OCI-LY3 (cell line): ENCODE data around the gene ATP6V0C.
A peak's percentile ranks its signal among the peaks of the same experiment; 100 is the strongest.

Experiments used
- H2AFZ ChIP-seq: fragments of 200-600, 300-600 bp; shearing (Covaris generic); 2 replicates; pipeline ENCODE4 v1.6.0; 2014; ENCODE audit warnings: antibody characterized with exemption, low read depth, low read length
- H3K27ac ChIP-seq: fragments of 200-600, 300-600 bp; sonication (generic); 2 replicates; pipeline ENCODE4 v1.5.1; 2014; ENCODE audit warnings: mild to moderate bottlenecking, low read length, moderate library complexity, mixed read lengths
- H3K27me3 ChIP-seq: fragments of 200-600, 300-600 bp; sonication (generic); 2 replicates; pipeline ENCODE4 v1.6.1; 2014; ENCODE audit warnings: low read depth, low read length, mixed read lengths
- H3K36me3 ChIP-seq: fragments of 200-600, 300-600 bp; sonication (generic); replicated peaks from 2 replicates; pipeline ENCODE3; 2014; ENCODE audit warnings: low read depth, low read length, mixed read lengths
- H3K4me1 ChIP-seq: fragments of 300-600, 200-600 bp; sonication (generic); 2 replicates; pipeline ENCODE4 v1.6.1; 2014; ENCODE audit warnings: low read length, mixed read lengths
- H3K4me2 ChIP-seq: fragments of 200-600, 300-600 bp; sonication (generic); 2 replicates; pipeline ENCODE4 v1.6.1; 2014; ENCODE audit warnings: low read length, mixed read lengths
- H3K4me3 ChIP-seq: fragments of 300-600, 200-600 bp; sonication (generic); 2 replicates; pipeline ENCODE4 v1.5.1; 2014; ENCODE audit warnings: antibody characterized with exemption, mild to moderate bottlenecking, low read length, moderate library complexity
- H3K79me2 ChIP-seq: fragments of 300-600, 200-600 bp; shearing (Covaris generic); 2 replicates; pipeline ENCODE4 v1.6.1; 2014; ENCODE audit warnings: mild to moderate bottlenecking, low read length, mixed read lengths
- H3K9ac ChIP-seq: fragments of 300-600, 200-600 bp; shearing (Covaris generic); 2 replicates; pipeline ENCODE4 v1.6.0; 2014; ENCODE audit warnings: mild to moderate bottlenecking, low read length, moderate library complexity
- H3K9me3 ChIP-seq: fragments of 200-600, 300-600 bp; shearing (Covaris generic); 2 replicates; pipeline ENCODE4 v1.6.1; 2014; ENCODE audit warnings: low read length, mixed read lengths; ENCODE audit not compliant: insufficient read depth
- H4K20me1 ChIP-seq: fragments of 200-600, 300-600 bp; sonication (generic); 2 replicates; pipeline ENCODE4 v1.6.1; 2016; ENCODE audit warnings: low read length, mixed read lengths; ENCODE audit not compliant: insufficient read depth
- CTCF ChIP-seq: fragments of 200-600, 300-600 bp; sonication (generic); IDR thresholded peaks from 2 replicates; pipeline ENCODE4 v1.5.1; 2014; ENCODE audit warnings: antibody characterized with exemption, low read length, low read depth
- EZH2phosphoT487 ChIP-seq: fragments of 200-600 bp; shearing (Covaris generic); IDR thresholded peaks from 2 replicates; pipeline ENCODE4 v1.6.1; 2018; ENCODE audit warnings: antibody characterized with exemption, mixed run types, low read depth

The ATP6V0C gene

GRCh38 chr16:2513405-2514332 lies at the start of gene ATP6V0C:
TSS of gene ATP6V0C (plus strand) at chr16:2513952. CDS start at chr16:2514104, 152 bp downstream.
- peak within 1 kb of the TSS; percentile 100 for H3K4me3 ChIP-seq
- H3K79me2 ChIP-seq, result peaks cover 51% of the 10 kb centered on the region
- peak within 1 kb of the TSS; percentile 67 for H3K27ac ChIP-seq
- H3K36me3 ChIP-seq, result peaks cover 5% of the 10 kb centered on the region
- H3K4me2 ChIP-seq, result peak within 1 kb of the TSS; percentile 100
- H3K9ac ChIP-seq, result peak within 1 kb of the TSS; percentile 97
- peaks cover 43% of the 10 kb centered on the region for H4K20me1 ChIP-seq
- TF ChIP-seq EZH2phosphoT487, result no peak
- H2AFZ ChIP-seq, result no peak within 1 kb of the TSS
- no peaks in the 10 kb centered on the region for H3K27me3 ChIP-seq
- no peaks in the 10 kb centered on the region for H3K9me3 ChIP-seq
- peaks cover 63% of the 10 kb centered on the region for H3K4me1 ChIP-seq

- Histone ChIP-seq H3K79me2 (no peaks in the 10 kb centered on the region), H3K36me3 (no peaks in the 10 kb centered on the region), H3K4me3 (no peak overlapping the region), H3K9ac (no peak overlapping the region), H3K4me1 (peaks cover 25% of the 10 kb centered on the region), H3K4me2 (no peak overlapping the region), H3K27me3 (peaks cover 7% of the 10 kb centered on the region), H3K9me3 (no peaks in the 10 kb centered on the region), H2AFZ (no peak overlapping the region), H4K20me1 (no peaks in the 10 kb centered on the region), H3K27ac (no peak overlapping the region)
- TF ChIP-seq CTCF (no peak), EZH2phosphoT487 (no peak)
Measured at GRCh38 chr16:2464333-2464732, 49.4 kb upstream of the ATP6V0C start.

GRCh38 chr16:2465653-2466415 lies 47.9 kb upstream of the ATP6V0C start:
- Histone ChIP-seq H4K20me1 (no peaks in the 10 kb centered on the region), H3K9ac (no peak overlapping the region), H3K4me1 (peaks cover 28% of the 10 kb centered on the region), H3K9me3 (no peaks in the 10 kb centered on the region), H3K27me3 (peaks cover 22% of the 10 kb centered on the region), H3K79me2 (no peaks in the 10 kb centered on the region), H3K4me3 (no peak overlapping the region), H3K27ac (no peak overlapping the region), H2AFZ (no peak overlapping the region), H3K36me3 (no peaks in the 10 kb centered on the region), H3K4me2 (no peak overlapping the region)
- TF ChIP-seq CTCF (peak; percentile 24; the same call in 1 of the 2 replicates), EZH2phosphoT487 (no peak)

- no peaks in the 10 kb centered on the region for H3K9me3 ChIP-seq
- no peak overlapping the region for H3K9ac ChIP-seq
- TF ChIP-seq CTCF (no peak), EZH2phosphoT487 (no peak)
- H3K4me2 ChIP-seq, result no peak overlapping the region
- no peak overlapping the region for H2AFZ ChIP-seq
- peaks cover 30% of the 10 kb centered on the region for H3K4me1 ChIP-seq
- H3K4me3 ChIP-seq, result no peak overlapping the region
- peaks cover 25% of the 10 kb centered on the region for H3K27me3 ChIP-seq
- no peak overlapping the region for H3K27ac ChIP-seq
- no peaks in the 10 kb centered on the region for H3K79me2 ChIP-seq
- no peaks in the 10 kb centered on the region for H4K20me1 ChIP-seq
- H3K36me3 ChIP-seq, result no peaks in the 10 kb centered on the region
Measured at GRCh38 chr16:2466667-2467527, 46.9 kb upstream of the ATP6V0C start.
